HG03469 (cell line): ENCODE results near the gene ASGR1.

Source experiments
- ATAC-seq: cut with Tn5 transposase; IDR thresholded peaks from one replicate; pipeline ENCODE4 v1.9.1; 2021; ENCODE audit warnings: mild to moderate bottlenecking, moderate library complexity, moderate number of reproducible peaks; ENCODE audit not compliant: unreplicated experiment

The ASGR1 gene

GRCh38 chr17:7216242-7217112 is 37.3 kb upstream of the ASGR1 start:
- ATAC-seq = no peak

GRCh38 chr17:7215652-7216180 is 36.5 kb upstream of the ASGR1 start:
- ATAC-seq = no peak

- ATAC-seq = no peak
These were observed 36.0 kb upstream of the ASGR1 start for GRCh38 chr17:7215136-7215638.

GRCh38 chr17:7214300-7215135 is 35.3 kb upstream of the ASGR1 start:
- peak; percentile 44 for ATAC-seq

GRCh38 chr17:7213895-7214299 is 34.7 kb upstream of the ASGR1 start:
- ATAC-seq = no peak

GRCh38 chr17:7211491-7212273 is 32.5 kb upstream of the ASGR1 start:
- ATAC-seq = no peak

- ATAC-seq = no peak
These were observed 29.7 kb upstream of the ASGR1 start for GRCh38 chr17:7208754-7209460.

- no peak for ATAC-seq
These were observed 28.9 kb upstream of the ASGR1 start for GRCh38 chr17:7208027-7208571.

- no peak for ATAC-seq
These were observed 28.2 kb upstream of the ASGR1 start for GRCh38 chr17:7207120-7208001.

- no peak for ATAC-seq
These were observed 26.4 kb upstream of the ASGR1 start for GRCh38 chr17:7205561-7205960.

- ATAC-seq = peak; percentile 64
These were observed 25.8 kb upstream of the ASGR1 start for GRCh38 chr17:7204828-7205461.

GRCh38 chr17:7204336-7204735 is 25.2 kb upstream of the ASGR1 start:
- ATAC-seq = no peak

- ATAC-seq = no peak
These were observed 24.2 kb upstream of the ASGR1 start for GRCh38 chr17:7203391-7203790.

- ATAC-seq = no peak
These were observed 17.7 kb upstream of the ASGR1 start for GRCh38 chr17:7196651-7197401.

- no peak for ATAC-seq
These were observed 16.8 kb upstream of the ASGR1 start for GRCh38 chr17:7195971-7196370.

GRCh38 chr17:7192271-7192937 is 13.2 kb upstream of the ASGR1 start:
- no peak for ATAC-seq
